Progenitor cell of endocrine pancreas (in vitro differentiated cells): ENCODE results near the gene PAFAH1B1. TPM values are rescaled to one million over a fixed set of nuclear protein-coding genes. Genes with fewer than 3 reads are reported as not detected.

Source experiments
- DNase-seq: peaks from one replicate; pipeline ENCODE4 v3.0.0; 2021; ENCODE audit warnings: low spot score; ENCODE audit not compliant: unreplicated experiment
- H3K27ac Mint-ChIP-seq: 2 replicates; pipeline ENCODE4 v1.8.0; 2021; ENCODE audit warnings: mild to moderate bottlenecking, moderate library complexity, mixed read lengths
- H3K27me3 Mint-ChIP-seq: 2 replicates; pipeline ENCODE4 v1.8.0; 2021; ENCODE audit warnings: mixed read lengths
- H3K36me3 Mint-ChIP-seq: 2 replicates; pipeline ENCODE4 v1.8.0; 2022; ENCODE audit warnings: mixed read lengths; ENCODE audit not compliant: insufficient read depth
- H3K4me1 Mint-ChIP-seq: 2 replicates; pipeline ENCODE4 v1.8.0; 2021; ENCODE audit warnings: low read depth, mixed read lengths
- H3K4me3 Mint-ChIP-seq: 2 replicates; pipeline ENCODE4 v1.8.0; 2021; ENCODE audit warnings: low read depth, mild to moderate bottlenecking, moderate library complexity, mixed read lengths
- H3K9me3 Mint-ChIP-seq: 2 replicates; pipeline ENCODE4 v1.8.0; 2021; ENCODE audit warnings: low read depth, mixed read lengths
- CTCF ChIP-seq: fragments of 200-600 bp; sonication (generic); IDR thresholded peaks from one replicate; pipeline ENCODE4 v1.5.0; 2021; ENCODE audit warnings: antibody characterized with exemption, mild to moderate bottlenecking; ENCODE audit not compliant: unreplicated experiment
- total RNA-seq: library from RNA; stranded (reverse); gene quantifications from 2 replicates; pipeline ENCODE4 v1.2.1, GENCODE V29; 2021

The PAFAH1B1 gene
- total RNA-seq, 1 donor from 2014 or later, result 140 TPM

GRCh38 chr17:2701996-2702741 lies 108.7 kb downstream of the PAFAH1B1 start:
- Mint-ChIP-seq H3K4me3 (no peak overlapping the region), H3K36me3 (peaks cover 3% of the 10 kb centered on the region), H3K27me3 (no peaks in the 10 kb centered on the region), H3K27ac (no peak overlapping the region), H3K9me3 (no peaks in the 10 kb centered on the region), H3K4me1 (peaks cover 3% of the 10 kb centered on the region)
- no peak for TF ChIP-seq CTCF
- DNase-seq, result no peak

DNA sequence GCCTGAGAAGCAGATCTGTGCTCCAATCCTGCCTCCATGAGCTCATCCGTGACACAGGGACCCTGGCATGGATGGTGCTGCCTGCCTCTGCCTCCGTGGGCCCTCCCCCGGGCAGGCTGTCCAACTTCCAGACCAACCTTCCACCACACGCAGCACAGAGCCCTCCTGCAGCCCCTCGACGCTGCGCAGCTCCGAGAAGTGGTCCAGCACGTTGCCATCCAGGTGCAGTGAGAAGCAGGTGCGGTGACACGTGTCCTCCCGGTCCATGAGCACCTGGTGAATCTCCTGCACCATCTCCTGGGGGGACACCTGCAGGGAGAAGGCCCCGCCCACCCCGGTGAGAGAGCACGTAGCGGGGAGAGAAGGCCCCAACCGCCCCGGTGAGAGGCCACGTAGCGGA lies 109.7 kb downstream of the PAFAH1B1 start:
- Mint-ChIP-seq H3K27me3 (no peaks in the 10 kb centered on the region), H3K4me3 (no peak overlapping the region), H3K27ac (no peak overlapping the region), H3K36me3 (peaks cover 3% of the 10 kb centered on the region), H3K4me1 (peaks cover 3% of the 10 kb centered on the region), H3K9me3 (no peaks in the 10 kb centered on the region)
- TF ChIP-seq CTCF, result no peak
- DNase-seq, result no peak

GRCh38 chr17:2703606-2704005 lies 110.2 kb downstream of the PAFAH1B1 start:
- TF ChIP-seq CTCF, result no peak
- H3K4me3 Mint-ChIP-seq, result no peak overlapping the region
- no peaks in the 10 kb centered on the region for H3K9me3 Mint-ChIP-seq
- H3K4me1 Mint-ChIP-seq, result peaks cover 5% of the 10 kb centered on the region
- no peaks in the 10 kb centered on the region for H3K27me3 Mint-ChIP-seq
- H3K36me3 Mint-ChIP-seq, result peaks cover 3% of the 10 kb centered on the region
- H3K27ac Mint-ChIP-seq, result no peak overlapping the region
- no peak for DNase-seq

- Mint-ChIP-seq H3K9me3 (no peaks in the 10 kb centered on the region), H3K36me3 (peaks cover 3% of the 10 kb centered on the region), H3K27ac (no peak overlapping the region), H3K4me1 (peaks cover 6% of the 10 kb centered on the region), H3K4me3 (no peak overlapping the region), H3K27me3 (no peaks in the 10 kb centered on the region)
- no peak for DNase-seq
- no peak for TF ChIP-seq CTCF
These were observed 110.8 kb downstream of the PAFAH1B1 start for GRCh38 chr17:2704031-2704889.

DNA sequence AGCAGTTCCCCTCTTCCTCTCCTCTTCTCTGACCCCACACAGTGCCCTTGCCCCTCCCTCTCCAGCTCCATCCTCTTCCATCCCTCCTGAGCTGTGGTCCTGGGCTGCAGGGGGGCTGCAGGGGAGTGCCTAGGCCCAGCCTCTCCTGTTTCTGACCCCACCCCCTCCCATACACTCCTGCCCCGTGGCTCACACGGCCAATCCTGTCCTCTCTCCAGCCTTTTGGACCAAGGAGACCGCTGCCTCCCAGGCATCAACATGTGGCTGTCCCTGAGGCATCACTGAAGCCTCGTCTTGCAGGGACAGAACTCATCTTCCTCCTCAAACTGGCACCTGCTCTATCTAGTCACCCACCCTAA lies 111.4 kb downstream of the PAFAH1B1 start:
- H3K27me3 Mint-ChIP-seq, result no peaks in the 10 kb centered on the region
- H3K27ac Mint-ChIP-seq, result no peak overlapping the region
- H3K4me3 Mint-ChIP-seq, result no peak overlapping the region
- peaks cover 3% of the 10 kb centered on the region for H3K36me3 Mint-ChIP-seq
- H3K4me1 Mint-ChIP-seq, result peaks cover 11% of the 10 kb centered on the region
- DNase-seq, result no peak
- no peak for TF ChIP-seq CTCF
- no peaks in the 10 kb centered on the region for H3K9me3 Mint-ChIP-seq
